ENCODE measurements around the gene FPR2. TPM values are rescaled to one million over a fixed set of nuclear protein-coding genes. Genes with fewer than 3 reads are reported as not detected.
A peak's percentile ranks its signal among the peaks of the same experiment; 100 is the strongest.

Gene FPR2
- total RNA-seq, 2 donors from 2014 or later: 0.47 to 1.1 TPM

GRCh38 chr19:51784109-51784785, 23.3 kb downstream of the FPR2 start:
- H3K27ac ChIP-seq: no peak overlapping the region
- H3K9me3 ChIP-seq: no peaks in the 10 kb centered on the region
- no peaks in the 10 kb centered on the region for H3K36me3 ChIP-seq
- DNase-seq: no peak
- H3K4me1 ChIP-seq: no peaks in the 10 kb centered on the region
- no peak overlapping the region for H3K4me3 ChIP-seq
- no peak overlapping the region for H3K9ac ChIP-seq (ENCODE audit: low read depth in 2 of 2, low read length in 2 of 2)
- intact Hi-C loops (cut with DNase I): no loop called here
- TF ChIP-seq CTCF (IDR thresholded peaks at IDR 0.05): no peak
- no peaks in the 10 kb centered on the region for H3K27me3 ChIP-seq

- H3K27me3 ChIP-seq: no peaks in the 10 kb centered on the region
- no peak overlapping the region for H3K9ac ChIP-seq (ENCODE audit: low read depth in 2 of 2, low read length in 2 of 2)
- H3K36me3 ChIP-seq: no peaks in the 10 kb centered on the region
- H3K4me1 ChIP-seq: no peaks in the 10 kb centered on the region
- no peak overlapping the region for H3K27ac ChIP-seq
- TF ChIP-seq CTCF (IDR thresholded peaks at IDR 0.05): no peak
- H3K9me3 ChIP-seq: no peaks in the 10 kb centered on the region
- peak; percentile 49 for DNase-seq
- H3K4me3 ChIP-seq: no peak overlapping the region
- intact Hi-C loops (cut with DNase I): no loop called here
Measured at GRCh38 chr19:51784922-51785690, 24.1 kb downstream of the FPR2 start.

- H3K9ac ChIP-seq (ENCODE audit: low read depth in 2 of 2, low read length in 2 of 2): no peak overlapping the region
- no peak overlapping the region for H3K27ac ChIP-seq
- intact Hi-C loops (cut with DNase I): no loop called here
Measured at GRCh38 chr19:51786646-51787494, 25.9 kb downstream of the FPR2 start.

GRCh38 chr19:51788029-51788428, 27.0 kb downstream of the FPR2 start:
- H3K27me3 ChIP-seq: no peaks in the 10 kb centered on the region
- H3K9me3 ChIP-seq: no peaks in the 10 kb centered on the region
- no peak overlapping the region for H3K27ac ChIP-seq
- no peaks in the 10 kb centered on the region for H3K4me1 ChIP-seq
- intact Hi-C loops (cut with DNase I): no loop called here
- no peaks in the 10 kb centered on the region for H3K36me3 ChIP-seq
- H3K4me3 ChIP-seq: no peak overlapping the region
- TF ChIP-seq CTCF (IDR thresholded peaks at IDR 0.05): no peak
- DNase-seq: no peak
- no peak overlapping the region for H3K9ac ChIP-seq (ENCODE audit: low read depth in 2 of 2, low read length in 2 of 2)

More at GRCh38 chr19:51786646-51787494, 25.9 kb downstream of the FPR2 start:
- Histone ChIP-seq H3K36me3 (no peaks in the 10 kb centered on the region), H3K4me1 (no peaks in the 10 kb centered on the region), H3K9me3 (no peaks in the 10 kb centered on the region), H3K4me3 (no peak overlapping the region), H3K27me3 (no peaks in the 10 kb centered on the region)
- no peak for TF ChIP-seq CTCF (IDR thresholded peaks at IDR 0.05)
- no peak for DNase-seq

- H3K9me3 ChIP-seq: no peaks in the 10 kb centered on the region
- H3K27ac ChIP-seq: no peak overlapping the region
- no peaks in the 10 kb centered on the region for H3K27me3 ChIP-seq
- H3K4me3 ChIP-seq: no peak overlapping the region
- intact Hi-C loops (cut with DNase I): no loop called here
- TF ChIP-seq CTCF (IDR thresholded peaks at IDR 0.05): no peak
- no peak for DNase-seq
- no peaks in the 10 kb centered on the region for H3K36me3 ChIP-seq
- no peaks in the 10 kb centered on the region for H3K4me1 ChIP-seq
- H3K9ac ChIP-seq (ENCODE audit: low read depth in 2 of 2, low read length in 2 of 2): no peak overlapping the region
Measured at GRCh38 chr19:51789061-51789795, 28.2 kb downstream of the FPR2 start.
